GM23338 (cell line): ENCODE results near the gene FAM177A1. TPM values are rescaled to one million over a fixed set of nuclear protein-coding genes. Genes with fewer than 3 reads are reported as not detected.

ENCODE experiments used
- ATAC-seq: fragments of 200-7000 bp; cut with Tn5 transposase; 3 replicates; pipeline ENCODE4 v1.9.1; 2020
- DNase-seq: peaks from one replicate; pipeline ENCODE4 v3.0.0-alpha.2; 2015; ENCODE audit warnings: low spot score
- H2AFZ ChIP-seq: fragments of 200-600 bp; sonication (generic); 2 replicates; pipeline ENCODE4 v1.8.0; 2016; ENCODE audit warnings: antibody characterized with exemption, mild to moderate bottlenecking, moderate library complexity
- H3F3A ChIP-seq: fragments of 200-600 bp; sonication (generic); replicated peaks from 2 replicates; pipeline ENCODE4 v1.8.0; 2017; ENCODE audit warnings: antibody characterized with exemption, mixed run types, low read depth
- H3K27ac ChIP-seq: fragments of 200-600 bp; sonication (generic); 2 replicates; pipeline ENCODE4 v1.6.1; 2016; ENCODE audit warnings: low read depth
- H3K27me3 ChIP-seq: fragments of 200-600 bp; sonication (generic); 2 replicates; pipeline ENCODE4 v1.8.0; 2016; ENCODE audit warnings: mild to moderate bottlenecking, mixed run types, moderate library complexity; ENCODE audit not compliant: insufficient read depth
- H3K36me3 ChIP-seq: fragments of 200-600 bp; sonication (generic); 2 replicates; pipeline ENCODE4 v1.8.0; 2016; ENCODE audit warnings: mild to moderate bottlenecking; ENCODE audit not compliant: insufficient read depth
- H3K4me1 ChIP-seq: fragments of 200-600 bp; sonication (generic); 2 replicates; pipeline ENCODE4 v1.8.0; 2016; ENCODE audit warnings: mild to moderate bottlenecking, moderate library complexity; ENCODE audit not compliant: insufficient read depth
- H3K4me2 ChIP-seq: fragments of 200-600 bp; sonication (generic); 2 replicates; pipeline ENCODE4 v1.7.1; 2017; ENCODE audit warnings: mixed run types
- H3K4me3 ChIP-seq: fragments of 200-600 bp; sonication (generic); 2 replicates; pipeline ENCODE4 v1.6.1; 2016; ENCODE audit warnings: mixed run types
- H3K79me2 ChIP-seq: fragments of 200-600 bp; sonication (generic); replicated peaks from 2 replicates; pipeline ENCODE4 v1.8.0; 2017; ENCODE audit warnings: mild to moderate bottlenecking; ENCODE audit not compliant: insufficient read depth
- H3K9me2 ChIP-seq: fragments of 200-600 bp; sonication (generic); 2 replicates; pipeline ENCODE4 v1.8.0; 2017; ENCODE audit not compliant: insufficient read depth
- H4K20me1 ChIP-seq: fragments of 200-600 bp; sonication (generic); replicated peaks from 2 replicates; pipeline ENCODE4 v1.8.0; 2017; ENCODE audit warnings: mild to moderate bottlenecking; ENCODE audit not compliant: insufficient read depth
- H3K27ac Mint-ChIP-seq: 2 replicates; pipeline ENCODE4 v1.8.0; 2020; ENCODE audit warnings: inconsistent platforms, mild to moderate bottlenecking, moderate library complexity, mixed read lengths
- H3K27me3 Mint-ChIP-seq: 3 replicates; pipeline ENCODE4 v1.8.0; 2022; ENCODE audit warnings: low read depth, mild to moderate bottlenecking, moderate library complexity, mixed read lengths, inconsistent platforms; ENCODE audit not compliant: insufficient read depth, poor library complexity
- H3K36me3 Mint-ChIP-seq: 3 replicates; pipeline ENCODE4 v1.8.0; 2021; ENCODE audit warnings: low read depth, mild to moderate bottlenecking, inconsistent platforms, moderate library complexity, mixed read lengths
- H3K4me1 Mint-ChIP-seq: 3 replicates; pipeline ENCODE4 v1.8.0; 2020; ENCODE audit warnings: mild to moderate bottlenecking, inconsistent platforms, mixed read lengths
- H3K4me3 Mint-ChIP-seq: 3 replicates; pipeline ENCODE4 v1.8.0; 2021; ENCODE audit warnings: moderate library complexity, mild to moderate bottlenecking, inconsistent platforms, mixed read lengths
- H3K9me3 Mint-ChIP-seq: 3 replicates; pipeline ENCODE4 v1.8.0; 2020; ENCODE audit warnings: moderate library complexity, mild to moderate bottlenecking, inconsistent platforms, mixed read lengths
- ETS1 ChIP-seq: IDR thresholded peaks from 2 replicates; pipeline ENCODE4 v1.6.1; 2016; ENCODE audit warnings: antibody characterized with exemption
- EZH2 ChIP-seq: fragments of 200-600 bp; sonication (generic); IDR thresholded peaks from one replicate; pipeline ENCODE4 v1.8.0; 2017; ENCODE audit warnings: antibody characterized with exemption, mild to moderate bottlenecking, low read depth; ENCODE audit not compliant: unreplicated experiment
- EZH2phosphoT487 ChIP-seq: fragments of 200-600 bp; sonication (generic); IDR thresholded peaks from one replicate; pipeline ENCODE4 v1.8.1; 2018; ENCODE audit warnings: antibody characterized with exemption; ENCODE audit not compliant: unreplicated experiment
- NANOG ChIP-seq: IDR thresholded peaks from 2 replicates; pipeline ENCODE4 v1.6.1; 2016; ENCODE audit warnings: antibody characterized with exemption, borderline replicate concordance
- STAT1 ChIP-seq: IDR thresholded peaks from one replicate; pipeline ENCODE4 v1.6.1; 2016; ENCODE audit warnings: antibody characterized with exemption; ENCODE audit not compliant: unreplicated experiment
- ZNF114 ChIP-seq: fragments of 250-450 bp; sonication (Bioruptor Pico); IDR thresholded peaks from 2 replicates; pipeline ENCODE4 v1.5.0; 2020; ENCODE audit warnings: mild to moderate bottlenecking, moderate library complexity
- ZNF462 ChIP-seq: fragments of 250-450 bp; sonication (Bioruptor Pico); IDR thresholded peaks from 2 replicates; pipeline ENCODE4 v1.5.0; 2020; ENCODE audit warnings: mild to moderate bottlenecking, moderate library complexity
- polyA plus RNA-seq: library from polyadenylated mRNA; unstranded; fragments of >200 nt; fragmentation: Nextera tagmentation; extraction: Ambion mirVana; gene quantifications from 2 replicates; pipeline ENCODE4 v1.2.1, GENCODE V29; 2016
- total RNA-seq: library from RNA; depleted of rRNA; stranded (reverse); fragments of >200 nt; shearing (Covaris generic); gene quantifications from 2 replicates; pipeline ENCODE4 v1.2.3, GENCODE V29; 2014

Gene FAM177A1
- total and polyA plus RNA-seq, 2 experiments from 2014 or later = 22.8 to 72.5 TPM

GRCh38 chr14:35004839-35005238 is 41.2 kb upstream of the FAM177A1 start:
- Histone ChIP-seq H3K4me2 (no peak overlapping the region), H3K4me1 (no peaks in the 10 kb centered on the region), H3K4me3 (no peak overlapping the region), H3K27me3 (no peaks in the 10 kb centered on the region), H3K79me2 (no peaks in the 10 kb centered on the region), H3K27ac (no peak overlapping the region), H3K9me2 (no peaks in the 10 kb centered on the region), H3K36me3 (peaks cover 11% of the 10 kb centered on the region), H2AFZ (no peak overlapping the region), H3F3A (no peaks in the 10 kb centered on the region), H4K20me1 (no peaks in the 10 kb centered on the region; the same call in 1 of the 2 replicates)
- ATAC-seq (no peak), DNase-seq (no peak)
- H3K4me3 Mint-ChIP-seq = no peak overlapping the region
- TF ChIP-seq STAT1 (no peak), ETS1 (no peak), ZNF114 (CRISPR knock-in tag) (no peak), EZH2 (no peak), NANOG (no peak), EZH2phosphoT487 (no peak)
- no peaks in the 10 kb centered on the region for H3K9me3 Mint-ChIP-seq
- H3K36me3 Mint-ChIP-seq = peaks cover 32% of the 10 kb centered on the region; the same call in 2 of the 3 replicates
- H3K27ac Mint-ChIP-seq = no peak overlapping the region
- H3K27me3 Mint-ChIP-seq = peaks cover 4% of the 10 kb centered on the region
- H3K4me1 Mint-ChIP-seq = no peaks in the 10 kb centered on the region

DNA sequence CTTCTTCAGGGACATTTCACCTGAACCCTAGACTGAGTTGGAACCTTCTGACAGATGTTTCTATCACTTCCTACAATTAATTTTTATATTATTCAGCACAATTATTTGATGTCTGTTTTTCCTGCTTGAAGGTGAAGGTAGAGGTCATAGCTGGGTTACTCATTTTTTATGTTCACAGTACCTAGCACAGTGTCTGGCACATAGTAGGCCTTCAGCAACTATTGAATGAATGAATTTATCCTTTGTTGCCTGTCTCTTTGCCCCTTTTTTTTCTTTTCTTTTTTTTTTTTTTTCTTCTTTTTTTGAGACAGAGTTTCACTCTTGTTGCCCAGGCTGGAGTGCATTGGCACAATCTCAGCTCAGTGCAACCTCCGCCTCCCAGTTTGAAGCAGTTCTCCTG is 29.5 kb upstream of the FAM177A1 start:
- no peaks in the 10 kb centered on the region for H3F3A ChIP-seq
- no peaks in the 10 kb centered on the region for H3K79me2 ChIP-seq
- H3K4me3 ChIP-seq = no peak overlapping the region
- Mint-ChIP-seq H3K27me3 (no peaks in the 10 kb centered on the region), H3K27ac (no peak overlapping the region), H3K36me3 (peaks cover 37% of the 10 kb centered on the region), H3K4me1 (no peaks in the 10 kb centered on the region), H3K4me3 (no peak overlapping the region), H3K9me3 (no peaks in the 10 kb centered on the region)
- peaks cover 46% of the 10 kb centered on the region for H3K36me3 ChIP-seq
- TF ChIP-seq ZNF114 (CRISPR knock-in tag) (no peak), ZNF462 (CRISPR knock-in tag) (no peak), ETS1 (no peak), EZH2phosphoT487 (no peak)
- H3K9me2 ChIP-seq = no peaks in the 10 kb centered on the region
- no peak overlapping the region for H3K4me2 ChIP-seq
- ATAC-seq (no peak), DNase-seq (no peak)
- no peaks in the 10 kb centered on the region for H3K4me1 ChIP-seq
- H2AFZ ChIP-seq = no peak overlapping the region
- H3K27ac ChIP-seq = no peak overlapping the region
- H3K27me3 ChIP-seq = no peaks in the 10 kb centered on the region
- peaks cover 11% of the 10 kb centered on the region; the same call in 1 of the 2 replicates for H4K20me1 ChIP-seq
